Fibroblast of mammary gland (primary cell): ENCODE measurements around the gene NQO1.

Experiments
- DNase-seq: peaks from one replicate; pipeline ENCODE4 v3.0.0-alpha.2; 2010; ENCODE audit warnings: low read depth
- H3K4me3 ChIP-seq: 2 replicates; pipeline ENCODE4 v1.5.1; 2011; ENCODE audit warnings: low read depth, mild to moderate bottlenecking, low read length, moderate library complexity; ENCODE audit not compliant: control insufficient read depth
- CTCF ChIP-seq: conservative IDR thresholded peaks from 2 replicates; pipeline ENCODE4 v1.5.1; 2011; ENCODE audit warnings: low read depth, low read length, inconsistent platforms; ENCODE audit not compliant: control insufficient read depth, insufficient read depth

Gene NQO1

GRCh38 chr16:69717066-69717465, 9.3 kb downstream of the NQO1 start:
- no peak overlapping the region for H3K4me3 ChIP-seq
- DNase-seq, result no peak
- TF ChIP-seq CTCF, result no peak

GRCh38 chr16:69712914-69713581, 13.3 kb downstream of the NQO1 start:
- H3K4me3 ChIP-seq, result no peak overlapping the region
- TF ChIP-seq CTCF, result no peak
- no peak for DNase-seq

- no peak for TF ChIP-seq CTCF
- no peak for DNase-seq
- no peak overlapping the region for H3K4me3 ChIP-seq
Observed at GRCh38 chr16:69712277-69712676, 14.1 kb downstream of the NQO1 start.

GRCh38 chr16:69711115-69711740, 15.1 kb downstream of the NQO1 start:
- peak; percentile 95 for DNase-seq
- no peak for TF ChIP-seq CTCF
- no peak overlapping the region for H3K4me3 ChIP-seq

- DNase-seq, result peak; percentile 83
- H3K4me3 ChIP-seq, result no peak overlapping the region
- peak; percentile 57 for TF ChIP-seq CTCF
Observed at GRCh38 chr16:69709456-69710084, 16.8 kb downstream of the NQO1 start.

- no peak for DNase-seq
- no peak for TF ChIP-seq CTCF
- H3K4me3 ChIP-seq, result no peak overlapping the region
Observed at GRCh38 chr16:69707920-69708683, 18.3 kb downstream of the NQO1 start.
